Fibroblast of villous mesenchyme (primary cell): ENCODE data around the gene PPP6R2. TPM values are rescaled to one million over a fixed set of nuclear protein-coding genes. Genes with fewer than 3 reads are reported as not detected.

Experiments
- DNase-seq: peaks from one replicate; pipeline ENCODE4 v3.0.0-alpha.2; 2010; ENCODE audit warnings: low read depth
- H3K4me3 ChIP-seq: 2 replicates; pipeline ENCODE4 v1.5.1; 2011; ENCODE audit warnings: low read depth, mild to moderate bottlenecking, low read length
- total RNA-seq: library from RNA; depleted of rRNA; stranded (reverse); fragments of >200 nt; gene quantifications from 2 replicates; pipeline ENCODE4 v1.2.3, GENCODE V29; 2012
- TF ChIP-seq, protein P1 (sequence below): IDR thresholded peaks from 2 replicates; pipeline ENCODE4 v1.5.1; 2012; ENCODE audit warnings: low read depth, mild to moderate bottlenecking, low read length; ENCODE audit not compliant: insufficient read depth

The PPP6R2 gene
- total RNA-seq, 1 donor, result 54.0 TPM

- no peak overlapping the region for H3K4me3 ChIP-seq
- no peak for DNase-seq
- TF ChIP-seq, protein P1, sequence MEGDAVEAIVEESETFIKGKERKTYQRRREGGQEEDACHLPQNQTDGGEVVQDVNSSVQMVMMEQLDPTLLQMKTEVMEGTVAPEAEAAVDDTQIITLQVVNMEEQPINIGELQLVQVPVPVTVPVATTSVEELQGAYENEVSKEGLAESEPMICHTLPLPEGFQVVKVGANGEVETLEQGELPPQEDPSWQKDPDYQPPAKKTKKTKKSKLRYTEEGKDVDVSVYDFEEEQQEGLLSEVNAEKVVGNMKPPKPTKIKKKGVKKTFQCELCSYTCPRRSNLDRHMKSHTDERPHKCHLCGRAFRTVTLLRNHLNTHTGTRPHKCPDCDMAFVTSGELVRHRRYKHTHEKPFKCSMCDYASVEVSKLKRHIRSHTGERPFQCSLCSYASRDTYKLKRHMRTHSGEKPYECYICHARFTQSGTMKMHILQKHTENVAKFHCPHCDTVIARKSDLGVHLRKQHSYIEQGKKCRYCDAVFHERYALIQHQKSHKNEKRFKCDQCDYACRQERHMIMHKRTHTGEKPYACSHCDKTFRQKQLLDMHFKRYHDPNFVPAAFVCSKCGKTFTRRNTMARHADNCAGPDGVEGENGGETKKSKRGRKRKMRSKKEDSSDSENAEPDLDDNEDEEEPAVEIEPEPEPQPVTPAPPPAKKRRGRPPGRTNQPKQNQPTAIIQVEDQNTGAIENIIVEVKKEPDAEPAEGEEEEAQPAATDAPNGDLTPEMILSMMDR, result no peak
Measured at GRCh38 chr22:50338860-50339462, 4.2 kb upstream of the PPP6R2 start.

DNA sequence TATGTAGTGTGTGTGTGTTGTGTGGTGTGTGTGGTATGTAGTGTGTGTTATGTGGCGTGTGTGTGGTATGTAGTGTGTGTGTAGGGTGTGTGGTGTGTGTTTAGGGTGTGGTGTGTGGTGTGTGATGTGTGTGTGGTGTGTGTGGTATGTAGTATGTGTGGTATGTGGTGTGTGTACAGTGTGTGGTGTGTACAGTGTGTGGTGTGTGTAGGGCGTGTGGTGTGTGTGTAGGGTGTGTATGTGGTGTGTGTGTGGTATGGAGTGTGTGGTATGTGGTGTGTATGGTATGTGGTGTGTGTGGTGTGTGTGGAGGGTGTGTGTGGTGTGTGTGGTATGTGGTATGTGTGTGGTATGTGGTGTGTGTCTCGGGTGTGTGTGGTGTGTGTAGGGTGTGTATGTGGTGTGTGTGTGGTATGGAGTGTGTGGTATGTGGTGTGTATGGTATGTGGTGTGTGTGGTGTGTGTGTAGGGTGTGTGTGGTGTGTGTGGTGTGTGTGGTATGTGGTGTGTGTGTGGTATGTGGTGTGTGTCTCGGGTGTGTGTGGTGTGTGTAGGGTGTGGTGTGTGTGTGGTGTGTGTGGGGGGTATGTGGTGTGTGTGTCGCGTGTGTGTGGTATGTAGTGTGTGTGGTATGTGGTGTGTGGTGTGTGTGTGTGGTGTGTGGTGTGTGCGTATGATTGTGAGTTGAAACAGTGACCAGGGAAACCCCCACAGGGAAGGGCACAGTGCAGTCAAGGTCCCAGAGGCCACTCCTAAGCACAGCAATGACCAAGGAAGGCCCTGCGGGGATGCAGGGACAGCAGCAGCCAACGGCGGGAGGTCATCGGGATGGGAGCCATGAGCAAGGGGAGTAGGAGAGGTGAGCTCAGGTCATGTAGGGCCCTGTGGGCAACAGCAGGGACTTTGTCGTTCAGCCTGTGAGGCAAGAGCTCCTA lies 2.9 kb upstream of the PPP6R2 start:
- TF ChIP-seq, protein P1, result no peak
- H3K4me3 ChIP-seq, result no peak overlapping the region
- no peak for DNase-seq

DNA sequence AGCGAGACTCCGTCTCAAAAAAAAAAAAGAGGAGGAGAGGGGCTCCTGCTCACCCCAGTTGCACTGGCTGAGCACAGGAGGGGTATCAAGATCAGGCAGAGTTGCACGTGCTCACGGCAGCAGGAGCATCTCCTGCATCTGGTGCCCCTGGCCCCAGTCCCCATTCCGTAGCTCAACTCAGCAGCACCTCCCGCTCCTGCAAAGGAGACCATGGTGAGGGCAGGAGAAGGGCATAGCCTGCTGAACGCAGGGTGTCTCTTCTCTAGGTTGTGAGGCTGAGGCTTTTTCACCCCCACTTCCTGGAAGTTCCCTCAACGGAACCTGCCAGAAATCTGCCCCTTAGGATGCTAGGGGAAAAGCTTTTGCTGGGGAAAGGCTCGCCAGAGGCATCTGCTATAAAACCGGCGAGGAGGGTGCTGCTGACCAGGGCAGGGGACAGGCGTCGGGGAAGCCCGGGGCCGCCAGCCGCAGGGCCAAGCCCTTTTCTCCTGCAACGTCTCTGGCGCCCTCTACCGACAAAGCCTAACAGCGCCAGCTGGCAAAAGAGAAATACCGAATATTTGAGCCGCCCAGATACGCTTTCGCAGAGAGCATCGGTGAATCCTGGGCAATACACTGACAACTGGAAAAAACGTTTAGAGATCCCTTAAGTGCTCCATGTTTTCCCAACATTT lies 1.0 kb upstream of the PPP6R2 start:
- DNase-seq, result peak; percentile 84
- H3K4me3 ChIP-seq, result peak overlapping the region; percentile 71
- TF ChIP-seq, protein P1, result peak; percentile 99

- peak overlapping the region; percentile 71 for H3K4me3 ChIP-seq
- no peak for DNase-seq
- TF ChIP-seq, protein P1, result no peak
Measured at GRCh38 chr22:50343541-50343935, 411 bp downstream of the PPP6R2 start.

- DNase-seq, result no peak
- H3K4me3 ChIP-seq, result no peak overlapping the region
- TF ChIP-seq, protein P1, result no peak
Measured at GRCh38 chr22:50346470-50346869, 3.3 kb downstream of the PPP6R2 start.

GRCh38 chr22:50347157-50347556 lies 4.0 kb downstream of the PPP6R2 start:
- DNase-seq, result no peak
- TF ChIP-seq, protein P1, result no peak
- H3K4me3 ChIP-seq, result no peak overlapping the region
